ENCODE measurements around the gene MARCHF9.

The MARCHF9 gene

GRCh38 chr12:57741413-57741789 lies 13.5 kb upstream of the MARCHF9 start:
- no peak overlapping the region for H3K4me3 ChIP-seq (ENCODE audit: low read length)
- no peak overlapping the region for H3K27ac ChIP-seq (ENCODE audit: low read depth, low read length)
- H3K9ac ChIP-seq (ENCODE audit: low read depth, low read length): no peak overlapping the region
- H3K27me3 ChIP-seq (ENCODE audit: insufficient read depth, low read length): peaks cover 66% of the 10 kb centered on the region
- WGBS: 83% methylated on average over 1 of the region's 1 CpG
- peaks cover 7% of the 10 kb centered on the region for H3K36me3 ChIP-seq (ENCODE audit: insufficient read depth, low read length)
- H3K4me1 ChIP-seq (ENCODE audit: insufficient read depth, low read length): peaks cover 12% of the 10 kb centered on the region
- H3K9me3 ChIP-seq (ENCODE audit: insufficient read depth, low read depth, low read length): no peaks in the 10 kb centered on the region

GRCh38 chr12:57741844-57742738 lies 12.8 kb upstream of the MARCHF9 start:
- Histone ChIP-seq H3K9ac (ENCODE audit: low read depth, low read length) (no peak overlapping the region), H3K4me1 (ENCODE audit: insufficient read depth, low read length) (peaks cover 5% of the 10 kb centered on the region; the same call in 1 of the 2 replicates), H3K9me3 (ENCODE audit: insufficient read depth, low read depth, low read length) (no peaks in the 10 kb centered on the region), H3K36me3 (ENCODE audit: insufficient read depth, low read length) (peaks cover 14% of the 10 kb centered on the region), H3K27ac (ENCODE audit: low read depth, low read length) (no peak overlapping the region), H3K4me3 (ENCODE audit: low read length) (no peak overlapping the region), H3K27me3 (ENCODE audit: insufficient read depth, low read length) (peaks cover 59% of the 10 kb centered on the region)
- 59% methylated on average over 14 of the region's 14 CpGs for WGBS

- no peak overlapping the region for H3K27ac ChIP-seq (ENCODE audit: low read depth, low read length)
- 100% methylated on average over 2 of the region's 2 CpGs for WGBS
- 0 out of 2 replicates have a peak, but pooled peaks cover 4% of the 10 kb centered on the region for H3K4me1 ChIP-seq (ENCODE audit: insufficient read depth, low read length)
- peaks cover 43% of the 10 kb centered on the region for H3K27me3 ChIP-seq (ENCODE audit: insufficient read depth, low read length)
- H3K36me3 ChIP-seq (ENCODE audit: insufficient read depth, low read length): peaks cover 29% of the 10 kb centered on the region
- H3K9ac ChIP-seq (ENCODE audit: low read depth, low read length): no peak overlapping the region
- H3K9me3 ChIP-seq (ENCODE audit: insufficient read depth, low read depth, low read length): no peaks in the 10 kb centered on the region
- 0 out of 2 replicates have a peak overlapping the region, but pooled peaks have one; percentile 67 for H3K4me3 ChIP-seq (ENCODE audit: low read length)
Measured at GRCh38 chr12:57743769-57744168, 11.1 kb upstream of the MARCHF9 start.

GRCh38 chr12:57744194-57744776 lies 10.6 kb upstream of the MARCHF9 start:
- Histone ChIP-seq H3K27me3 (ENCODE audit: insufficient read depth, low read length) (peaks cover 38% of the 10 kb centered on the region), H3K4me3 (ENCODE audit: low read length) (peak overlapping the region; percentile 67), H3K9ac (ENCODE audit: low read depth, low read length) (peak overlapping the region; percentile 84), H3K4me1 (ENCODE audit: insufficient read depth, low read length) (0 out of 2 replicates have a peak, but pooled peaks cover under 1% of the 10 kb centered on the region), H3K36me3 (ENCODE audit: insufficient read depth, low read length) (peaks cover 34% of the 10 kb centered on the region), H3K9me3 (ENCODE audit: insufficient read depth, low read depth, low read length) (no peaks in the 10 kb centered on the region), H3K27ac (ENCODE audit: low read depth, low read length) (peak overlapping the region; percentile 96; the same call in 1 of the 2 replicates)
- whole genome bisulfite sequencing: 29% methylated on average over 21 of the region's 21 CpGs

GRCh38 chr12:57744777-57745484 lies 10.0 kb upstream of the MARCHF9 start, which contains the start of gene TSPAN31:
Gene TSPAN31, plus strand, starts transcription at chr12:57745039. Its CDS starts 116 bp downstream, at chr12:57745155.
- WGBS: 2% methylated on average over 29 of the region's 29 CpGs
- no peaks in the 10 kb centered on the region for H3K9me3 ChIP-seq (ENCODE audit: insufficient read depth, low read depth, low read length)
- H3K4me3 ChIP-seq (ENCODE audit: low read length): peak within 1 kb of the TSS; percentile 67
- H3K27ac ChIP-seq (ENCODE audit: low read depth, low read length): peak within 1 kb of the TSS; percentile 96
- peaks cover 38% of the 10 kb centered on the region for H3K36me3 ChIP-seq (ENCODE audit: insufficient read depth, low read length)
- no peaks in the 10 kb centered on the region for H3K4me1 ChIP-seq (ENCODE audit: insufficient read depth, low read length)
- H3K27me3 ChIP-seq (ENCODE audit: insufficient read depth, low read length): peaks cover 32% of the 10 kb centered on the region
- peak within 1 kb of the TSS; percentile 84 for H3K9ac ChIP-seq (ENCODE audit: low read depth, low read length)

- Histone ChIP-seq H3K4me3 (ENCODE audit: low read length) (peak overlapping the region; percentile 67), H3K27ac (ENCODE audit: low read depth, low read length) (peak overlapping the region; percentile 96), H3K9ac (ENCODE audit: low read depth, low read length) (peak overlapping the region; percentile 84), H3K27me3 (ENCODE audit: insufficient read depth, low read length) (peaks cover 26% of the 10 kb centered on the region), H3K9me3 (ENCODE audit: insufficient read depth, low read depth, low read length) (no peaks in the 10 kb centered on the region), H3K4me1 (ENCODE audit: insufficient read depth, low read length) (no peaks in the 10 kb centered on the region), H3K36me3 (ENCODE audit: insufficient read depth, low read length) (peaks cover 43% of the 10 kb centered on the region)
- WGBS: 53% methylated on average over 8 of the region's 8 CpGs
Measured at GRCh38 chr12:57745485-57745881, 9.4 kb upstream of the MARCHF9 start.

GRCh38 chr12:57746025-57746424 lies 8.9 kb upstream of the MARCHF9 start:
- no peak overlapping the region for H3K9ac ChIP-seq (ENCODE audit: low read depth, low read length)
- H3K4me3 ChIP-seq (ENCODE audit: low read length): peak overlapping the region; percentile 67
- H3K36me3 ChIP-seq (ENCODE audit: insufficient read depth, low read length): peaks cover 49% of the 10 kb centered on the region
- no peaks in the 10 kb centered on the region for H3K9me3 ChIP-seq (ENCODE audit: insufficient read depth, low read depth, low read length)
- peaks cover 21% of the 10 kb centered on the region for H3K27me3 ChIP-seq (ENCODE audit: insufficient read depth, low read length)
- H3K4me1 ChIP-seq (ENCODE audit: insufficient read depth, low read length): no peaks in the 10 kb centered on the region; the same call in 1 of the 2 replicates
- WGBS: 91% methylated on average over 3 of the region's 3 CpGs
- H3K27ac ChIP-seq (ENCODE audit: low read depth, low read length): no peak overlapping the region

GRCh38 chr12:57749061-57749460 lies 5.8 kb upstream of the MARCHF9 start:
- WGBS: 96% methylated on average over 5 of the region's 5 CpGs
- Histone ChIP-seq H3K4me3 (ENCODE audit: low read length) (no peak overlapping the region), H3K9ac (ENCODE audit: low read depth, low read length) (no peak overlapping the region), H3K4me1 (ENCODE audit: insufficient read depth, low read length) (peaks cover 11% of the 10 kb centered on the region), H3K27me3 (ENCODE audit: insufficient read depth, low read length) (peaks cover 12% of the 10 kb centered on the region), H3K9me3 (ENCODE audit: insufficient read depth, low read depth, low read length) (no peaks in the 10 kb centered on the region), H3K36me3 (ENCODE audit: insufficient read depth, low read length) (peaks cover 49% of the 10 kb centered on the region), H3K27ac (ENCODE audit: low read depth, low read length) (no peak overlapping the region)

- WGBS: 91% methylated on average over 15 of the region's 15 CpGs
- peaks cover 48% of the 10 kb centered on the region for H3K36me3 ChIP-seq (ENCODE audit: insufficient read depth, low read length)
- H3K9me3 ChIP-seq (ENCODE audit: insufficient read depth, low read depth, low read length): no peaks in the 10 kb centered on the region
Measured at GRCh38 chr12:57750561-57751431, 4.1 kb upstream of the MARCHF9 start.

GRCh38 chr12:57751432-57751787 lies 3.5 kb upstream of the MARCHF9 start:
- WGBS: 10% methylated on average over 8 of the region's 8 CpGs
- Histone ChIP-seq H3K4me3 (ENCODE audit: low read length) (peak overlapping the region; percentile 87), H3K27me3 (ENCODE audit: insufficient read depth, low read length) (peaks cover 28% of the 10 kb centered on the region), H3K4me1 (ENCODE audit: insufficient read depth, low read length) (peaks cover 17% of the 10 kb centered on the region), H3K27ac (ENCODE audit: low read depth, low read length) (peak overlapping the region; percentile 70; the same call in 1 of the 2 replicates), H3K9me3 (ENCODE audit: insufficient read depth, low read depth, low read length) (no peaks in the 10 kb centered on the region), H3K9ac (ENCODE audit: low read depth, low read length) (peak overlapping the region; percentile 94), H3K36me3 (ENCODE audit: insufficient read depth, low read length) (peaks cover 42% of the 10 kb centered on the region)

More at GRCh38 chr12:57750561-57751431, 4.1 kb upstream of the MARCHF9 start:
- Histone ChIP-seq H3K9ac (ENCODE audit: low read depth, low read length) (peak overlapping the region; percentile 94), H3K27ac (ENCODE audit: low read depth, low read length) (no peak overlapping the region; the same call in 1 of the 2 replicates), H3K4me3 (ENCODE audit: low read length) (peak overlapping the region; percentile 87), H3K27me3 (ENCODE audit: insufficient read depth, low read length) (peaks cover 22% of the 10 kb centered on the region), H3K4me1 (ENCODE audit: insufficient read depth, low read length) (peaks cover 12% of the 10 kb centered on the region)
